GM18858 (cell line): Measurements from ENCODE around the gene CFAP97.
A peak's percentile ranks its signal among the peaks of the same experiment; 100 is the strongest.
"Not testable (repeated sequence)": the region's sequence is repeated elsewhere in the genome, so short reads cannot be mapped to it uniquely, and the experiment has no call there.

Source experiments
- ATAC-seq: cut with Tn5 transposase; IDR thresholded peaks from one replicate; pipeline ENCODE4 v1.9.1; 2021; ENCODE audit not compliant: unreplicated experiment

The CFAP97 gene

GRCh38 chr4:185201977-185202962 is 1.5 kb downstream of the CFAP97 start:
- ATAC-seq: no peak

GRCh38 chr4:185198189-185198588 is 5.6 kb downstream of the CFAP97 start:
- not testable (repeated sequence) for ATAC-seq

- ATAC-seq: no peak
Measured at GRCh38 chr4:185196437-185196836, 7.4 kb downstream of the CFAP97 start.

- no peak for ATAC-seq
Measured at GRCh38 chr4:185194924-185195888, 8.6 kb downstream of the CFAP97 start.

- ATAC-seq: peak; percentile 92
Measured at GRCh38 chr4:185192059-185192458, 11.7 kb downstream of the CFAP97 start.

- no peak for ATAC-seq
Measured at GRCh38 chr4:185190306-185190856, 13.4 kb downstream of the CFAP97 start.

GRCh38 chr4:185189606-185190305 is 14.0 kb downstream of the CFAP97 start:
- ATAC-seq: no peak

- ATAC-seq: no peak
Measured at GRCh38 chr4:185186769-185187168, 17.0 kb downstream of the CFAP97 start.

GRCh38 chr4:185183622-185184281 is 20.0 kb downstream of the CFAP97 start:
- no peak for ATAC-seq

GRCh38 chr4:185182239-185182638 is 21.6 kb downstream of the CFAP97 start:
- ATAC-seq: no peak

GRCh38 chr4:185179488-185179887 is 24.3 kb downstream of the CFAP97 start:
- no peak for ATAC-seq

- ATAC-seq: peak; percentile 92
Measured at GRCh38 chr4:185171373-185172071, 32.3 kb downstream of the CFAP97 start.

GRCh38 chr4:185167234-185167633 is 36.6 kb downstream of the CFAP97 start:
- ATAC-seq: no peak

GRCh38 chr4:185165605-185166063 is 38.2 kb downstream of the CFAP97 start:
- peak; percentile 96 for ATAC-seq

GRCh38 chr4:185151296-185151695 is 52.5 kb downstream of the CFAP97 start:
- no peak for ATAC-seq

GRCh38 chr4:185149392-185149791 is 54.4 kb downstream of the CFAP97 start:
- no peak for ATAC-seq

GRCh38 chr4:185145572-185145971 is 58.2 kb downstream of the CFAP97 start:
- ATAC-seq: no peak

- no peak for ATAC-seq
Measured at GRCh38 chr4:185144601-185145240, 59.1 kb downstream of the CFAP97 start.

- ATAC-seq: peak; percentile 9
Measured at GRCh38 chr4:185143601-185143969, 60.2 kb downstream of the CFAP97 start.
